Ishikawa (cell line): Measurements from ENCODE around the gene MKRN1.

ENCODE experiments used
- CEBPB ChIP-seq: IDR thresholded peaks from 2 replicates; pipeline ENCODE4 v1.6.1; 2012
- CREB1 ChIP-seq: IDR thresholded peaks from 2 replicates; pipeline ENCODE4 v1.6.1; 2012; ENCODE audit warnings: low read depth
- EGR1 ChIP-seq: IDR thresholded peaks from 2 replicates; pipeline ENCODE4 v1.6.1; 2012
- EP300 ChIP-seq: IDR thresholded peaks from 2 replicates; pipeline ENCODE4 v1.6.1; 2012; ENCODE audit warnings: borderline replicate concordance
- FOXM1 ChIP-seq: IDR thresholded peaks from 2 replicates; pipeline ENCODE4 v1.6.1; 2012; ENCODE audit warnings: low read depth, borderline replicate concordance
- NFIC ChIP-seq: IDR thresholded peaks from 2 replicates; pipeline ENCODE4 v1.6.1; 2012
- RAD21 ChIP-seq: IDR thresholded peaks from 2 replicates; pipeline ENCODE4 v1.6.1; 2012; ENCODE audit warnings: low read depth
- REST ChIP-seq: IDR thresholded peaks from 2 replicates; pipeline ENCODE4 v1.6.1; 2012; ENCODE audit warnings: low read depth, mild to moderate bottlenecking
- TAF1 ChIP-seq: IDR thresholded peaks from 2 replicates; pipeline ENCODE4 v1.6.1; 2012; ENCODE audit warnings: low read depth, mild to moderate bottlenecking
- TCF12 ChIP-seq: IDR thresholded peaks from 2 replicates; pipeline ENCODE4 v1.6.1; 2012; ENCODE audit warnings: low read depth
- TEAD4 ChIP-seq: IDR thresholded peaks from 2 replicates; pipeline ENCODE4 v1.6.1; 2012
- YY1 ChIP-seq: IDR thresholded peaks from 2 replicates; pipeline ENCODE4 v1.6.1; 2012; ENCODE audit warnings: low read depth
- ZBTB7A ChIP-seq: IDR thresholded peaks from 2 replicates; pipeline ENCODE4 v1.6.1; 2012; ENCODE audit warnings: low read depth
- TF ChIP-seq, protein P1 (sequence below): IDR thresholded peaks from 2 replicates; pipeline ENCODE4 v1.6.1; 2012
- TF ChIP-seq, protein P2 (sequence below): IDR thresholded peaks from 2 replicates; pipeline ENCODE4 v1.6.1; 2012

Gene MKRN1

DNA sequence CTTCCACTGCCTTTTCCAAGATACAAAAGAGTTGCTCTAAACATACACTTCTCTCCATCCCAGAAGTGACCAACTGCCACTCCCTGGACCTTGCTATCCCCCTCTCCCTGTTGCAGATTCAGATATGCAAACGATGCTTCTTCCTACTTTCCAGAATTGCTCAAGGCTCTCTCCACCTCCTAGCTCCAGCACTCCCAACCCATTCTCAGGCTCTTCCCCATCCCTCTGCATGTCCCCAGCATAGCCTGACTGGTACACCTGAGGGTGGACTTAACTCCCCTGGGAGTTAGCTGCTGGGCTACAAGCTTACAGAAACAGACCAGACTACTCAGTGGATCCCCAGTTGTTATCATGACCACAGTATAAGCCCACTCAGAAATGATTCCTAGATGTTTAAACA is 27.6 kb downstream of the MKRN1 start:
- TF ChIP-seq, protein P1, sequence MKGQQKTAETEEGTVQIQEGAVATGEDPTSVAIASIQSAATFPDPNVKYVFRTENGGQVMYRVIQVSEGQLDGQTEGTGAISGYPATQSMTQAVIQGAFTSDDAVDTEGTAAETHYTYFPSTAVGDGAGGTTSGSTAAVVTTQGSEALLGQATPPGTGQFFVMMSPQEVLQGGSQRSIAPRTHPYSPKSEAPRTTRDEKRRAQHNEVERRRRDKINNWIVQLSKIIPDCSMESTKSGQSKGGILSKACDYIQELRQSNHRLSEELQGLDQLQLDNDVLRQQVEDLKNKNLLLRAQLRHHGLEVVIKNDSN, result no peak
- TF ChIP-seq YY1 (no peak), TAF1 (no peak), EGR1 (no peak), RAD21 (no peak), NFIC (no peak), EP300 (no peak), ZBTB7A (no peak), CEBPB (no peak), REST (no peak), TEAD4 (no peak), FOXM1 (no peak), TCF12 (no peak)

DNA sequence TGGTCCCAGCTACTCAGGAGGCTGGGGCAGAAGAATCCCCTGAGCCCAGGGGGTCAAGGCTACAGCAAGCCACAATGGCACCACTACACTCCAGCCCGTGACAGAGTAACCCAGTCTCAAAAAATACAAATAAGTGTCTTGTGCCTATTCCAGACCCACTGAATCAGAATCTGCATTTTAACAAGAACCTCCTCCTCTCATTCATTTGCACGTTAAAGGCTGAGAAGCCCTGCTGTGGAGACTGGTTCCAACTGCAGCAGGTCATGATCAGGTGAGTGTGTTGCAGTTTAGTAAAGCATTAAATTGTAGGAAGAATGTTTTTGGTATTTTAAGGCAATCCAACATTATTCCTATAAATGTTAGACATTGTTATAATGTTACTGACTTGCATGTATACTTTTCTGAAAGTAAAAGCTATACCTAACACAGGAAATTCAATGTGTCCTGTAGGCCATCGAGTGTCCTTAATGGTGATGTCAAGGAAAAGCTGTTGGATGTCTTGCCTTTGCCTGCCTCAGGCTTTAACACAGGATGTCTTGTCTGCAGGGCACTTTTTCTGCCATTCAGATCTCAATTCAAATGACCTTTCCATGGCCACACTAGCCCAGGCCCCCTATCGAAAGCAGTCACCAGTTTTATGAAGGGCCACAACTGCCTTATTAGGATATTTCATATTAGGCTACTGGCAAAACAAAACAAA is 30.4 kb downstream of the MKRN1 start:
- TF ChIP-seq TEAD4 (no peak), TCF12 (no peak)

DNA sequence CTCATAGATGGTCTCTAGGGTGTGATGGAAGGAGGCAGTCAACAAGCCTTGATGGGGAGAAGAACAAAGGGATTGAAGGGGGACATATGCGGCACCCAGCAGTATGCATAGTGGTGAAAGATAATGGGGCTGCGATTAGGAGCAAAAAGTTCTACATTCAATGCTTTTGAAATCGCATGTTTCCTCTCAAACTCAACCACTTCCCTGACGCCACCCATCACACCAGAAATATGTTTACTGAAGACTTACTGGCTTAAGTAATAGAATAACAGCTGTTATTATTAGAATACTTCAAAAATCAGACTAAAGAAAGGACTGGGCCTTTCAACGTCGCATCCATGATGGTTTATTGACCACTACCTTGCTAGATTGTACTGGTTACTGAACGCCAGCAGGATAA is 31.5 kb downstream of the MKRN1 start:
- no peak for TF ChIP-seq RAD21
- TF ChIP-seq TAF1, result no peak
- TF ChIP-seq NFIC, result no peak
- no peak for TF ChIP-seq TEAD4
- TF ChIP-seq, protein P1, result no peak

DNA sequence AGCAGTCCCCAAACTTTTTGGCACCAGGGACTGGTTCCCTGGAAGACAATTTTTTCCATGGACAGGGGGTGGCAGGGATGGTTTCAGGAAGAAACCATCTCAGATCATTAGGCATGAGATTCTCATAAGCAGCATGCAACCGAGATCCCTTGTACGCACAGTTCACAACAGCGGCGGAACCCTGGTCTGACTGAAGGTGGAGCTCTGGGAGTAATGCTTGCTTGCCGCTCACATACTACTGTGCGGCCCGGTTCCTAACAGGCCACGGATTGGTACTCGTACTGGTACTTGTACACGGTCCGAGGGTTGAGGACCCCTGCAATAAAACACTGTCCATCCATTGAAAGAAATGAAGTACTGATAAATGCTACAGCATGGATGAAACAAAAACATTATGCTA is 32.8 kb downstream of the MKRN1 start:
- TF ChIP-seq CREB1 (no peak), EP300 (no peak), CEBPB (no peak), YY1 (no peak), NFIC (no peak), RAD21 (no peak), TAF1 (no peak), REST (no peak), TEAD4 (no peak)
- TF ChIP-seq, protein P1, result no peak
- TF ChIP-seq, protein P2, sequence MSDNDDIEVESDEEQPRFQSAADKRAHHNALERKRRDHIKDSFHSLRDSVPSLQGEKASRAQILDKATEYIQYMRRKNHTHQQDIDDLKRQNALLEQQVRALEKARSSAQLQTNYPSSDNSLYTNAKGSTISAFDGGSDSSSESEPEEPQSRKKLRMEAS, result no peak

- TF ChIP-seq ZBTB7A (no peak), EGR1 (no peak), CREB1 (no peak), YY1 (no peak), NFIC (no peak), TEAD4 (no peak)
- TF ChIP-seq, protein P1, result no peak
These were observed 37.8 kb downstream of the MKRN1 start for GRCh38 chr7:140441519-140441918.

GRCh38 chr7:140440593-140440992 is 38.7 kb downstream of the MKRN1 start:
- TF ChIP-seq, protein P2, result no peak
- TF ChIP-seq ZBTB7A, result no peak
- no peak for TF ChIP-seq RAD21
- TF ChIP-seq REST, result no peak
- TF ChIP-seq CEBPB, result no peak
- no peak for TF ChIP-seq TAF1
- TF ChIP-seq EP300, result no peak
- TF ChIP-seq NFIC, result no peak
